Measurements from ENCODE around the gene ALG2.
A peak's percentile ranks its signal among the peaks of the same experiment; 100 is the strongest.

ALG2 gene, protein sequence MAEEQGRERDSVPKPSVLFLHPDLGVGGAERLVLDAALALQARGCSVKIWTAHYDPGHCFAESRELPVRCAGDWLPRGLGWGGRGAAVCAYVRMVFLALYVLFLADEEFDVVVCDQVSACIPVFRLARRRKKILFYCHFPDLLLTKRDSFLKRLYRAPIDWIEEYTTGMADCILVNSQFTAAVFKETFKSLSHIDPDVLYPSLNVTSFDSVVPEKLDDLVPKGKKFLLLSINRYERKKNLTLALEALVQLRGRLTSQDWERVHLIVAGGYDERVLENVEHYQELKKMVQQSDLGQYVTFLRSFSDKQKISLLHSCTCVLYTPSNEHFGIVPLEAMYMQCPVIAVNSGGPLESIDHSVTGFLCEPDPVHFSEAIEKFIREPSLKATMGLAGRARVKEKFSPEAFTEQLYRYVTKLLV
- long read RNA-seq, transcript ALG2-201 (3 exons, 2,966 nt) = minor isoform, 23 of 155 reads
- long read RNA-seq, transcript ALG2-203 (2 exons, 1,880 nt) = major isoform, 122 of 155 reads
- long read RNA-seq, partial matches to known transcripts = 6 of 155 reads
- long read RNA-seq, other reads (novel, unspliced or antisense) = 4 of 155 reads

DNA sequence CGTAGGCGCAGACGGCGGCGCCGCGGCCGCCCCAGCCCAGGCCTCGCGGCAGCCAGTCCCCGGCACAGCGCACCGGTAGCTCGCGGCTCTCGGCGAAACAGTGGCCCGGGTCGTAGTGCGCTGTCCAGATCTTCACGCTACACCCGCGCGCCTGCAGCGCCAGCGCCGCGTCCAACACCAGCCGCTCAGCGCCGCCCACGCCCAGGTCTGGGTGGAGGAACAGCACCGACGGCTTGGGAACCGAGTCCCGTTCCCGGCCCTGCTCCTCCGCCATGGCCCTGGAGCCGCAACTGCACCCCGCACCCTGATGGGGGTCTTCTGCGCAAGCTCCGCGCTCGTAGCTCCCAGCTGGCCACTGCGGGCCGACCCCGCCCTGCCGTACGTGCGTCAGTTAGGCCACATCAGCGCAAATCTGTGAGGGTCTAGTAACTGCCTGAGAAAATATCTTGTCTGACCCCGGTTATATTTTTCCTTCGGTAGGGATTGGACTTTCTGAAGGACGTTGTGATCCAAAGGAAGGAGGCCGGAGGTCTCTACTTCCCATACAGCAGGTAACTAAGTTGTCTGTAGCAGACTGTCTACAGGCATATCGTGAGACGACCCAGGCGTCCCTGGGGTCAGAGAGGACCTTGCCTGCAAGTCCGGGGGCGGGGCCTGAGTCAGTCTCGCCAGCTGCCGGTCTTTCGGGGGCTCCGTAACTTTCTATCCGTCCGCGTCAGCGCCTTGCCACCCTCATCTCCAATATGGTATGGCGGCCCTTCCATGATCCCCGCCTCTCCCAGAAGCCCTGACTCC, at the start of gene ALG2, which contains the start of gene SEC61B:
Gene ALG2, minus strand, starts transcription at position 322 of the 795 bp plus-strand sequence. Its CDS starts 48 bp downstream, at position 274.
Gene SEC61B, plus strand, starts transcription at position 662 of the 795 bp plus-strand sequence. Its CDS starts 82 bp downstream, at position 744.
- H3K27ac ChIP-seq (replicated peaks) = peak within 1 kb of the TSS; percentile 99
- TF ChIP-seq POLR2AphosphoS5 (IDR thresholded peaks at IDR 0.05; ENCODE audit: low read depth) (peak; percentile 89), GABPA (IDR thresholded peaks at IDR 0.05; ENCODE audit: low read depth) (no peak)
- TF ChIP-seq, protein P1, sequence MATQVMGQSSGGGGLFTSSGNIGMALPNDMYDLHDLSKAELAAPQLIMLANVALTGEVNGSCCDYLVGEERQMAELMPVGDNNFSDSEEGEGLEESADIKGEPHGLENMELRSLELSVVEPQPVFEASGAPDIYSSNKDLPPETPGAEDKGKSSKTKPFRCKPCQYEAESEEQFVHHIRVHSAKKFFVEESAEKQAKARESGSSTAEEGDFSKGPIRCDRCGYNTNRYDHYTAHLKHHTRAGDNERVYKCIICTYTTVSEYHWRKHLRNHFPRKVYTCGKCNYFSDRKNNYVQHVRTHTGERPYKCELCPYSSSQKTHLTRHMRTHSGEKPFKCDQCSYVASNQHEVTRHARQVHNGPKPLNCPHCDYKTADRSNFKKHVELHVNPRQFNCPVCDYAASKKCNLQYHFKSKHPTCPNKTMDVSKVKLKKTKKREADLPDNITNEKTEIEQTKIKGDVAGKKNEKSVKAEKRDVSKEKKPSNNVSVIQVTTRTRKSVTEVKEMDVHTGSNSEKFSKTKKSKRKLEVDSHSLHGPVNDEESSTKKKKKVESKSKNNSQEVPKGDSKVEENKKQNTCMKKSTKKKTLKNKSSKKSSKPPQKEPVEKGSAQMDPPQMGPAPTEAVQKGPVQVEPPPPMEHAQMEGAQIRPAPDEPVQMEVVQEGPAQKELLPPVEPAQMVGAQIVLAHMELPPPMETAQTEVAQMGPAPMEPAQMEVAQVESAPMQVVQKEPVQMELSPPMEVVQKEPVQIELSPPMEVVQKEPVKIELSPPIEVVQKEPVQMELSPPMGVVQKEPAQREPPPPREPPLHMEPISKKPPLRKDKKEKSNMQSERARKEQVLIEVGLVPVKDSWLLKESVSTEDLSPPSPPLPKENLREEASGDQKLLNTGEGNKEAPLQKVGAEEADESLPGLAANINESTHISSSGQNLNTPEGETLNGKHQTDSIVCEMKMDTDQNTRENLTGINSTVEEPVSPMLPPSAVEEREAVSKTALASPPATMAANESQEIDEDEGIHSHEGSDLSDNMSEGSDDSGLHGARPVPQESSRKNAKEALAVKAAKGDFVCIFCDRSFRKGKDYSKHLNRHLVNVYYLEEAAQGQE (IDR thresholded peaks at IDR 0.05; ENCODE audit: insufficient replicate concordance, low read depth) = peak; percentile 68
- H3K4me3 ChIP-seq (replicated peaks; ENCODE audit: insufficient read depth, low read length) = peak within 1 kb of the TSS; percentile 69
- peak; percentile 88 to 92 for DNase-seq (ENCODE audit: low read depth in 1 of 2, low spot score in 1 of 2)
- H3K27me3 ChIP-seq (ENCODE audit: insufficient read depth, poor library complexity, severe bottlenecking) = no peaks in the 10 kb centered on the region

DNA sequence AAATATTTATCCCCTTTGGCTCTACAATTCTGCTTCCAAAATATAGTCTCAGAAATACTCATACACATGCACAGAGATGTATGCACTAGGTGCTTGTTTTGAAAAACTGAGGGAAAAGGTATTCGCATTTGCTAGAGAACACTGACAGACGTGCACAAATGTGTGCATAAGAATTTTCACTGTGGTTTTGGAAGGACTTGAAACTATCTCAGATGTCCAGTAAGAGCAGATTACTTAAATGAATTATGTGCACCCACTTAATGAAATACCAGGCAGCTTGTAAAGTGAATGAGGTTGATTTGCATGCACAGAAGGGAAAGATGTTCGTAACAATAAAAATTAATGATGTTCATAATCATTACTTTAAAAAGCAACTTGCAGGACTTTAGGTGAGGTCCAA, 48.7 kb upstream of the ALG2 start:
- DNase-seq (ENCODE audit: low read depth in 1 of 2, low spot score in 1 of 2) = no peak
- TF ChIP-seq, protein P2, sequence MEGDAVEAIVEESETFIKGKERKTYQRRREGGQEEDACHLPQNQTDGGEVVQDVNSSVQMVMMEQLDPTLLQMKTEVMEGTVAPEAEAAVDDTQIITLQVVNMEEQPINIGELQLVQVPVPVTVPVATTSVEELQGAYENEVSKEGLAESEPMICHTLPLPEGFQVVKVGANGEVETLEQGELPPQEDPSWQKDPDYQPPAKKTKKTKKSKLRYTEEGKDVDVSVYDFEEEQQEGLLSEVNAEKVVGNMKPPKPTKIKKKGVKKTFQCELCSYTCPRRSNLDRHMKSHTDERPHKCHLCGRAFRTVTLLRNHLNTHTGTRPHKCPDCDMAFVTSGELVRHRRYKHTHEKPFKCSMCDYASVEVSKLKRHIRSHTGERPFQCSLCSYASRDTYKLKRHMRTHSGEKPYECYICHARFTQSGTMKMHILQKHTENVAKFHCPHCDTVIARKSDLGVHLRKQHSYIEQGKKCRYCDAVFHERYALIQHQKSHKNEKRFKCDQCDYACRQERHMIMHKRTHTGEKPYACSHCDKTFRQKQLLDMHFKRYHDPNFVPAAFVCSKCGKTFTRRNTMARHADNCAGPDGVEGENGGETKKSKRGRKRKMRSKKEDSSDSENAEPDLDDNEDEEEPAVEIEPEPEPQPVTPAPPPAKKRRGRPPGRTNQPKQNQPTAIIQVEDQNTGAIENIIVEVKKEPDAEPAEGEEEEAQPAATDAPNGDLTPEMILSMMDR (IDR thresholded peaks at IDR 0.05; ENCODE audit: insufficient read depth, low read length) = no peak
- TF ChIP-seq SPI1 (IDR thresholded peaks at IDR 0.05; ENCODE audit: borderline replicate concordance, low read depth) (no peak), POLR2AphosphoS5 (IDR thresholded peaks at IDR 0.05; ENCODE audit: low read depth) (no peak)
- TF ChIP-seq, protein P1 (IDR thresholded peaks at IDR 0.05; ENCODE audit: insufficient replicate concordance, low read depth) = no peak
- Histone ChIP-seq H3K27me3 (ENCODE audit: insufficient read depth, poor library complexity, severe bottlenecking) (no peaks in the 10 kb centered on the region), H3K4me3 (replicated peaks; ENCODE audit: insufficient read depth, low read length) (no peak overlapping the region), H3K27ac (replicated peaks) (no peak overlapping the region)

GRCh38 chr9:99269416-99269815, 47.7 kb upstream of the ALG2 start:
- TF ChIP-seq SPI1 (IDR thresholded peaks at IDR 0.05; ENCODE audit: borderline replicate concordance, low read depth) (no peak), GABPA (IDR thresholded peaks at IDR 0.05; ENCODE audit: low read depth) (no peak), POLR2AphosphoS5 (IDR thresholded peaks at IDR 0.05; ENCODE audit: low read depth) (no peak)
- TF ChIP-seq, protein P2 (IDR thresholded peaks at IDR 0.05; ENCODE audit: insufficient read depth, low read length) = no peak
- TF ChIP-seq, protein P1 (IDR thresholded peaks at IDR 0.05; ENCODE audit: insufficient replicate concordance, low read depth) = no peak
- no peak overlapping the region for H3K27ac ChIP-seq (replicated peaks)
- no peak for DNase-seq (ENCODE audit: low read depth in 1 of 2, low spot score in 1 of 2)
- H3K4me3 ChIP-seq (replicated peaks; ENCODE audit: insufficient read depth, low read length) = no peak overlapping the region
- no peaks in the 10 kb centered on the region for H3K27me3 ChIP-seq (ENCODE audit: insufficient read depth, poor library complexity, severe bottlenecking)

Measured in HL-60 (cell line).